GM18870 (cell line): Measurements from ENCODE around the gene CHN1.

Experiments used
- ATAC-seq: cut with Tn5 transposase; IDR thresholded peaks from one replicate; pipeline ENCODE4 v1.9.1; 2021; ENCODE audit warnings: moderate library complexity; ENCODE audit not compliant: unreplicated experiment

CHN1 gene

GRCh38 chr2:175004980-175005732, at the start of gene CHN1:
Gene CHN1 (minus strand): TSS chr2:175005381. CDS start chr2:175004912, 469 bp downstream.
- ATAC-seq: no peak

GRCh38 chr2:175054340-175054739, 49.2 kb upstream of the CHN1 start:
- ATAC-seq: no peak

- ATAC-seq: no peak
These were observed 44.5 kb upstream of the CHN1 start for GRCh38 chr2:175049661-175050060.

GRCh38 chr2:175048275-175048674, 43.1 kb upstream of the CHN1 start:
- no peak for ATAC-seq

- ATAC-seq: no peak
These were observed 34.3 kb upstream of the CHN1 start for GRCh38 chr2:175039490-175039889.

- no peak for ATAC-seq
These were observed 33.9 kb upstream of the CHN1 start for GRCh38 chr2:175039031-175039430.

GRCh38 chr2:175037941-175038340, 32.8 kb upstream of the CHN1 start:
- no peak for ATAC-seq

- no peak for ATAC-seq
These were observed 31.4 kb upstream of the CHN1 start for GRCh38 chr2:175036582-175037018.

GRCh38 chr2:175035806-175036205, 30.6 kb upstream of the CHN1 start:
- ATAC-seq: no peak

- ATAC-seq: no peak
These were observed 29.5 kb upstream of the CHN1 start for GRCh38 chr2:175034716-175035115.

GRCh38 chr2:175030380-175031271, 25.4 kb upstream of the CHN1 start:
- no peak for ATAC-seq

GRCh38 chr2:175027755-175028154, 22.6 kb upstream of the CHN1 start:
- no peak for ATAC-seq

- ATAC-seq: no peak
These were observed 21.2 kb upstream of the CHN1 start for GRCh38 chr2:175026385-175026784.

- no peak for ATAC-seq
These were observed 20.8 kb upstream of the CHN1 start for GRCh38 chr2:175025946-175026345.

- ATAC-seq: no peak
These were observed 20.1 kb upstream of the CHN1 start for GRCh38 chr2:175025233-175025632.

GRCh38 chr2:175022923-175023322, 17.7 kb upstream of the CHN1 start:
- ATAC-seq: no peak

GRCh38 chr2:175019566-175020327, 14.6 kb upstream of the CHN1 start:
- ATAC-seq: no peak

GRCh38 chr2:175017618-175018414, 12.6 kb upstream of the CHN1 start:
- no peak for ATAC-seq

GRCh38 chr2:175015340-175015739, 10.2 kb upstream of the CHN1 start:
- ATAC-seq: no peak

GRCh38 chr2:175012516-175012915, 7.3 kb upstream of the CHN1 start:
- no peak for ATAC-seq
